GM03348 (cell line): ENCODE results near the gene ATG5.
"Not testable (repeated sequence)": the region's sequence is repeated elsewhere in the genome, so short reads cannot be mapped to it uniquely, and the experiment has no call there.

ENCODE experiments used
- DNase-seq: peaks from one replicate; pipeline ENCODE4 v3.0.0; 2012; ENCODE audit warnings: low spot score

Gene ATG5

GRCh38 chr6:106257195-106257594 is 68.4 kb downstream of the ATG5 start:
- DNase-seq, result no peak

DNA sequence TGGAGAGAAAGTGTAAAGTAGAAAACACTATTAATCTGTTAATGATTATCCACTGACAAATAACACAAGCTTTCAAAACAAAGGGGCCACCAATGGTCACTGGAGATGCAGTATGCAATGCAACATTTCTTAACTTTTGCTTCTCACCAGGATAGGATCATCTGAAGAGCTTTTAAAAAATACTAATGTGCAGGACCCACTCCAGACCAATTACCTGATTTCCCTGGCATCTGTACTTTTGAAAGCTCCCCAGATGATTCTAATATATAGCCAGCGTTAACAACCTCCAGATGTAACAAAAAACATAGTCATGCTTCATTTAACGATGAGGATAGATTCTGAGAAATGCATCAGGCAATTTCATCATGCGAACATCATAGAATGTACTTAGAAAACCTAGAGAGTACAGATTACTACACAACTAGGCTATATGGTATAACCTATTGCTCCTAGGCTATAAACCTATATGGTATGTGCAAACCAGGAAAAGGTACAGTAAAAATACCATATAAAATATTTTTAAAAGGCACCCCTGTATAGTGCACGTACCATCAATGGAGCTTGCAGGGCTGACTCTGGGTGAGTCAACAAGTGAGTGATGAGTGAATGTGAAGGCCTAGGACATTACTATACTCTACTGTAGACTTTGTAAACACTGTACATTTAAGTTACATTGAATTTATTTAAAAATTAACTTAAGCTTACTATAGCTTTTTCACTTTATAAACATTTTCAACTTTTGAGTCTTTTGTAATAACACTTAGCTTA is 69.2 kb downstream of the ATG5 start:
- no peak for DNase-seq

DNA sequence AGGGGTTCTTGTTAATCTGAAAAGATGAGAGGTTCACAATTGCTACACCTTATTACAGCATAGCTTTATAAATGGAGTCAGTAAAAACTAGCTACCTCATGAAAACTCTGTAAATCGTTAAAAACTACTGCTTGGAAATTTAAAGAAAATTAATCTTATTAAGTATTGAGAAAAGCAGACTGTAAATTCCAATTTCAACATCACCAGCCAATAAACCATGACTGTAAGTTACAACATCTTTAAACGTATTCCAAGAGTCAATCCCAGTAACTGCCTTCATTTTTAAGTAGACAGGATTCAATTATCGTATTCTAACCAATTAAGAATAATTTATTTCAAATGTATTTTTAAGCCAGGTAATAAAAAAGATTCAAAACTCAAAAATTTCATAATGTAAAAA is 70.3 kb downstream of the ATG5 start:
- no peak for DNase-seq

DNA sequence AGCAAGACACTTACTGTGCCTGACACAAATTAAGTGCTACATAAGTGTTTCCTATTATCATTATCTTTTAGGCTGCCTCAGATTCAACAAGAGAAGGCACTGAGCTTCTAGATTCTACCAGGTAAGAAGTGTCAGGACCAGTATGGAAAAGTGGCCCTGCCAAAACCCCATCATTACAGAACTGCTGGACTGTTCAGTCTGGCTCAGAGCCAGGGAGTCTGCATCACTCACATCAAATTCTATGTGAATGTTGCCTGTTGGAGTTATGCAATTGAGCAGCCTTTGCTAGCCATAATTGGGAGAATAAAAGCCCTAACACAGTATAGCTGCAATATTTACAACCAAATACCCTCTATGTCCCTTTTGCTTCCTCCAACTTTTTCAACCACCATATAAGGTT is 70.9 kb downstream of the ATG5 start:
- no peak for DNase-seq

GRCh38 chr6:106253731-106254130 is 71.8 kb downstream of the ATG5 start:
- peak; percentile 57 for DNase-seq

DNA sequence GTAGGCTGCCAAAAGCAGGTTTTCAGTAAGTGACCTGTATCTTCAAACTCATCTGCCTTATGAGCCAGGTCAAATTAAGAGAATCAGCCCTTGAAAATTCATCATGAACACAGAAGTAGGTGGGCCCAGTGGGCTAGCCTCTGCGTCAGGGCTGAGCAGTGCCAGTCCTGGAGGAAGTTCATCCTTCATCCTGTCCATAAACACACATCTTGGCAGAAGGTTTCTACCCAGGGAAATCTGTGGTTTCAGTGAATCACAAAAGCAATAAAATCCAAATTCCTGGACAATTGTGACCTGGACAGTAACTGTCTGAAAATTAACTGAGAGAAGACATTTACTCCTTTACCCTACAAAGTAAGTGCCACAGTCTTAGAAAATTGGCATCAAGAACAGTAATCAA is 72.4 kb downstream of the ATG5 start:
- peak; percentile 79 for DNase-seq

DNA sequence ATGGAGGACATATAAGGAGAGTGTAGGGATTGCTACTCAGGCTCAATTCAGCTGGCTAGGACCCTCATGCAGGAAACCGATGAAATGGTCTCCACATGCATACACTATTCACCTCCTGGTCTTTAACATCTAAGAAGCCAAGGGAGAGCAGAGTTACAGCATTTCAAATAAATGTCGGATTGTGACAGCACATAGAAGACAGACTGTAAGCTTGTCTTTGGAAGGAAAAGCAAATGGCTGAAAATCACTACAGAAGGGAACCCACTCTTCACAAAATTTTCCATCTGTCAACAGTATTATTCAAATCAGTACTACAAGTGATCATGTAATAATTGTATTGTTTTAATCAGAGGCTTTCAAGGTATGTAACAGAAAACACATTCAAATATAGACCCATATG is 72.9 kb downstream of the ATG5 start:
- DNase-seq, result no peak

GRCh38 chr6:106251531-106252255 is 73.9 kb downstream of the ATG5 start:
- DNase-seq, result not testable (repeated sequence)

DNA sequence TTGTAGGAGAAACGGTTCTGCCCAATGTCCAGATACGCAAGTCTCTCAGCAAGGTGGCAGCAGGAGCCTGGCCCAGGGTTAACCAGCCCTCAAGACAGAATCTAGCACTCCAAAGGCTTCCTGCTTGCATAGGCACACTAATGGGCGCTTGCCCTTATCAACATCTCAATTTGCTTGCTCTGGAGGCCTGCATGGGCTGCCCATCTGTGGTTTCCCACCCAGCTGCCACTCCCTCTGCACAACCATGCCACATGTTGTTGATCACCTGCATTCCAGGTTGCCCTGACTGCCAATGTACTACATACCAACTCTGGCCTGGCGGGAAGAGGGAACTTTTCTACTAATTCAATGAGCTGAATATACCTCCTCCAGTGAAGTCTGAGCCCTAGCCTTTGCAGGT is 74.6 kb downstream of the ATG5 start:
- no peak for DNase-seq

- DNase-seq, result no peak
Observed at GRCh38 chr6:106249658-106250057, 75.9 kb downstream of the ATG5 start.

GRCh38 chr6:106247733-106248132 is 77.8 kb downstream of the ATG5 start:
- no peak for DNase-seq

DNA sequence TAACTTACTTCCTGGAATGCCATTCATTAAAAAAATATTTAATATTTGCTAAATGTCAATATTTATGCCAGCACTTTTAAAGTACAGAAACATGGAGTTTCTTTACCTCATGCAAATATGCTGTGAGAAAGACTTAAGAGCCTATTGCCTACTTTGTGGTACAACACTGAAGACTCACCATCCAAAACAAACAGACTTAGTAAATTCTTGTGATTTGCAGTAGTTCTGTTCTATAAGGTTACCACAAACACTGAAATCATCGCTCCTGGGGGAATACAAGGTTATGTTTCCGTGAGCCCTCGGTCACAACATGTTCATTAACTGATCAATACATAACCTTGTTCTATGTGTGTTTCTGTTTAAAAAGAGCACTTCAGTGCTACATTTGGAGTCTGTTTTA is 78.3 kb downstream of the ATG5 start:
- no peak for DNase-seq

DNA sequence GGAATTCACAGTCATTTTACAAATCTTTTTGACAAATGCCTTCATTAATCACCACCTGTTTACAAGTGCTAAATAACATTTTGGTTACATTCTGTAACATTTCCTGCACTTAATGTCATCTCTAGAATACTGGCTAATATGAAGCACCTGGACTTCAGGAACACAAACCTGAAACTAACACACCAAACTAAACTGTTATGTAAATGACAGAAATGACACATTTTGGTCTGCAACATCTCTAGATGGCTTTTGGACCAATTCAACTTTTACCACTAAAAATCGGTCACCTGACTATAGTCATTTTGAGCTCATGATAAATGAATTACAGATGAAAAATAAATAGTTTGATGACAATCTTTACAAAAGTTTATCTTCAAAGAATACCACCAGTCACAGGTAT is 80.6 kb downstream of the ATG5 start:
- DNase-seq, result no peak

- no peak for DNase-seq
Observed at GRCh38 chr6:106244521-106244920, 81.0 kb downstream of the ATG5 start.

GRCh38 chr6:106243261-106243660 is 82.3 kb downstream of the ATG5 start:
- DNase-seq, result no peak

DNA sequence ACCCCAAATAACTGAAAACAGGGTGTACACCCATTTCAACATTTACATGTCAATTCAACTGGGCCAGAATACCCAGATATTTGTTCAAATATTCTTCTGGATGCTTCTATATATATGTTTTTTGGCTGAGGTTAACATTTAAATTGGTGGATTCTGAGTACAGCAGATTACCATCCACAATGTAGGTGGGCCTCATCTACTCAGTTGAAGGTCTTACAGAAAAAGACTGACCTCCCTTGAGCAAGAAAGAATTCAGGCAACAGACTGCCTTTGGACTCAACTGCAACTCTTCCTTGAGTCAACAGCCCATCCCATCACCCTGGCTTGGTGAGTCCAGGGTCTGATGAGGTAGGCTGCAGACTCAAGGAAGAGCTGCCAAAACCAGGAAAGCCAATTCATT is 84.1 kb downstream of the ATG5 start:
- no peak for DNase-seq

DNA sequence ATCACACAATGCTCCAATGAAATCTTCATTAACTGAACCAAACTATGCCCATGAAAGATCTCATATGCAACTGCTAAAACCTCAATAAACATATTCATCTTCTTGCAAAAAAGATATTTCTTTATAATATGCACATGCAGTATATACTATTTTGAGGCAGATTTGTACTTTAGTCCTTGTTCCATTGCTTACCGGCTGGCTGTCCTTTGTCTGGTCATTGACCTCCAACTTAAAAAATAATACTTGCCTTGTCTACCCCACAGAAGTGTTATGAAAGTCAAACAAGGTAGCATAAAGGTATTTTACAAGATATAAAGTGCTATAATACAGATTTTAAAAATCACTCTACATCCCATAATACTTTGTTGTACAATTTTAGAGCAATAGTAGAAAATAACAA is 88.3 kb downstream of the ATG5 start:
- no peak for DNase-seq

DNA sequence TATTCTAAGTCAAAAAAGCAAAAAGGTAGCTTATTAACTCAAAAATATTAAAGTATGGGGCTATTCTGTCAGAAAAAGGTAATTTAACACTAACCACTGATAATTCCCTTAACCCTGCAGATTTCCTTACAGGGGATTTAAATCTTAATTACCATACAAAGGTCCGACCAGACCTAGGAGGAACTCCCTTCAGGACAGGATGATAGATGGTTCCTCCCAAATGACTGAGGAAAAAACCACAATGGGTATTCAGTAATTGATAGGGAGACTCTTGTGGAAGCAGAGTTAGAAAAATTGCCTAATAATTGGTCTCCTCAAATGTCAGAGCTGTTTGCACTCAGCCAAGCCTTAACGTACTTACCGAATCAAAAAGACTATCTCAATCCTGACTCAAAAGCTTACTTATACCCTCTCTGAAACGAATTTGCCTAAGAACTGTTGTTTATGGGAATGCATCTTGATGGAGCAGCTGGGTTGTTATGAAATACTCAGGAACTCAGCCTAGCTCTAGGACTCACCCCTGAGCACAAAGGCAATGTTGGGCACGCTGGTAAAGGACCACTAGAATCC is 95.6 kb downstream of the ATG5 start:
- DNase-seq, result not testable (repeated sequence)

DNA sequence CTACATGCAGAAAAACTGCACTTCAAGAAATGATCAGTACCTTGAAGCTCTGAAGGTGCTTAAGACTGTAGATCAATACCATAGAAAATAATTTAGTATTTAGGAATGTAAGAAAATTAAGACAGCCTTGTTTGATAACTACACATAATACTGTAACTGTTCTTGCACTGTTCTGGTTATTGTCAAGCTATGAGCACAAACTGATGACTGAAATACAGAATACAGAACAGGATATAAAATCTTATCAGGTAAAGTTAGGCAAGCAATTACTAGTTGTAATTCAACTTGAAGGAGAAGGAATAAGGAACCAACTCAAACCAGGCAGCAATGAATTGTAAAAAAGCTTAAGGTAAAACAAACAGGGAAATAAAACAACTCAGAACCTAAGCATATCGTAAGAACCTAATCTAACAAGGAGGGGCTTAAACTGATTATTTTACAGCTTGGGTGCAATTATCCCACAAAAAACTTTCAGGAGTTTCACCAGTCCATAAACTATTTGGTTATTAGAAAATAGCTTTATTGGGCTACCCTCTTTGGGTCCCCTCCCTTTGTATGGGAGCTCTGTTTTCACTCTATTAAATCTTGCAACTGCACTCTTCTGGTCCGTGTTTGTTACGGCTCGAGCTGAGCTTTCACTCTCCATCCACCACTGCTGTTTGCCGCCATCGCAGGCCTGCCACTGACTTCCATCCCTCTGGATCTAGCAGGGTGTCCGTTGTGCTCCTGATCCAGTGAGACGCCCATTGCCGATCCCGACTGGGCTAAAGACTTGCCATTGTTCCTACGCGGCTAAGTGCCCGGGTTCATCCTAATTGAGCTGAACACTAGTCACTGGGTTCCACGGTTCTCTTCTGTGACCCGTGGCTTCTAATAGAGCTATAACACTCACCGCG is 97.7 kb downstream of the ATG5 start:
- DNase-seq, result no peak

DNA sequence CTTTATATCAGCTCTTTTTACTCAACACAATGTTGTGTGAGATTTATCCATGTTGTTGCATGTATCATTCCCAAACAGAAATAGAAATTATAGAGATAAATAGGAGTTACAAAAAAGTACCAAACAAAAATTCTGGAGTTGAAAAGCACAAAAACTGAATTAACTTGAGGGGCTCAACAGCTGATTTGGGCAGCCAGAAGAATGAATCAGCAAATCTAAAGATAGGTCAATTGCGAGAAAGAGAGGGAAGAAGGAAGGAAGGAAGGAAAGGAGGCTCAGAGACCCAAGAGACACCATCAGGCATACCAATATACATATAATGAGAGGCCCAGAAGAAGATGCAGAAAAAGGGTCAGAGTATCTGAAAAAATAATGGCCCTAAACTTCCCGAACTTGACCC is 98.9 kb downstream of the ATG5 start:
- DNase-seq, result no peak

DNA sequence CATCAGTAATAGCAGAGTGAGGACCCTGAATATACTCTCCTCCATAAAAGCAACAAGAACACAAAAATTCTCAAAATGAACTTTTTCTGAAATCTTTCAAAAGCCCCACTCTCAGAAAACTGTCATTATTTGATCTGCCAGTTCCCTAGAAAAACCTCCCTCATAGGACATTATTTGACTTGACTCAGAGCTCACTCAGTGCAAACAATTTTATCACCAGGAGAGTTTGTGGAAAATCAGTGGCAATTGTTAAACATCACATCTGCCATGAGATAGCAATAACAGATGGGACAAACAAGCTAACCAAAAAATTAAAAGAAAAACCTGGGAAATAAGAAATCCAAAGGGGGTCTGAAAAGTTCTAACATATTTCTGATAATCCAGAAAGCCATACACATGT is 100.0 kb downstream of the ATG5 start:
- no peak for DNase-seq

- peak; percentile 63 for DNase-seq
Observed at GRCh38 chr6:106223300-106223930, 102.1 kb downstream of the ATG5 start.
